ENCODE data around the gene MRPS18A. TPM values are rescaled to one million over a fixed set of nuclear protein-coding genes. Genes with fewer than 3 reads are reported as not detected.
A peak's percentile ranks its signal among the peaks of the same experiment; 100 is the strongest.

Gene MRPS18A
- total and polyA plus RNA-seq, 2 of the 8 experiments (the other 6 are each of a cell fraction or from before 2014, with no cell fraction given) = 48.3 to 121 TPM

- Histone ChIP-seq H3K23ac (ENCODE audit: insufficient read length) (no peak overlapping the region), H2BK15ac (ENCODE audit: low read length) (peak overlapping the region; percentile 72; the same call in 1 of the 2 replicates), H4K20me1 (replicated peaks in 1 of 2; ENCODE audit: control insufficient read depth in 1 of 2, insufficient read depth in 2 of 2, low read length in 2 of 2) (peaks cover 0 to 3% of the 10 kb centered on the region in 2 experiments), H3K9ac (replicated peaks in 1 of 4; ENCODE audit: extremely low read depth in 1 of 4, low read depth in 3 of 4, low read length in 3 of 4) (no peak overlapping the region; a peak in 1 of 7 replicates), H3K27ac (ENCODE audit: low read depth, low read length) (no peak overlapping the region), H2BK120ac (replicated peaks; ENCODE audit: low read depth, low read length) (peak overlapping the region; percentile 22), H3K23me2 (ENCODE audit: low read depth, low read length) (peaks cover 3% of the 10 kb centered on the region; the same call in 1 of the 2 replicates), H3K4me2 (ENCODE audit: insufficient read depth in 1 of 2, low read depth in 2 of 2, low read length in 2 of 2) (peak overlapping the region; percentile 67 to 95), H3K4me3 (ENCODE audit: extremely low read depth in 1 of 4, insufficient read depth in 2 of 4, low read depth in 3 of 4, low read length in 4 of 4) (peak overlapping the region; percentile 44 to 69 (median 52); a peak in 6 of 8 replicates), H3K56ac (replicated peaks; ENCODE audit: insufficient read length, low read depth, low read length) (peak overlapping the region; percentile 59), H4K8ac (ENCODE audit: extremely low read depth, insufficient read depth, low read length) (peak overlapping the region; percentile 83; the same call in 1 of the 2 replicates), H3K79me2 (ENCODE audit: control insufficient read depth in 1 of 2, insufficient read depth in 2 of 2, low read length in 2 of 2) (0 out of 4 replicates have a peak, but pooled peaks cover 0 to under 1% of the 10 kb centered on the region in 2 experiments), H4K91ac (replicated peaks; ENCODE audit: insufficient read length, low read length) (peak overlapping the region; percentile 65), H2BK12ac (ENCODE audit: low read depth, low read length) (no peak overlapping the region; the same call in 1 of the 2 replicates), H2AFZ (ENCODE audit: low read length) (peak overlapping the region; percentile 95), H2BK5ac (ENCODE audit: low read depth, low read length) (peak overlapping the region; percentile 78; the same call in 1 of the 2 replicates), H3K14ac (ENCODE audit: insufficient read length) (no peak overlapping the region), H2BK20ac (ENCODE audit: low read length) (no peak overlapping the region), H4K5ac (ENCODE audit: insufficient read length, low read depth, low read length) (peak overlapping the region; percentile 89), H3K36me3 (ENCODE audit: control insufficient read depth in 2 of 4, insufficient read depth in 4 of 4, low read length in 3 of 4) (peaks cover under 1 to 9% (median 6%) of the 10 kb centered on the region in 4 experiments; a peak in 7 of 8 replicates), H3K27me3 (replicated peaks in 1 of 4; ENCODE audit: control insufficient read depth in 3 of 4, extremely low read depth in 1 of 4, insufficient read depth in 3 of 4, low read length in 3 of 4) (no peaks in the 10 kb centered on the region), H3K4me1 (replicated peaks in 1 of 4; ENCODE audit: control insufficient read depth in 3 of 4, insufficient read depth in 4 of 4, low read length in 3 of 4) (no peaks in the 10 kb centered on the region; a peak in 1 of 7 replicates), H3K9me3 (ENCODE audit: insufficient read depth in 2 of 2, low read depth in 1 of 2, low read length in 1 of 2) (no peaks in the 10 kb centered on the region), H3K18ac (ENCODE audit: extremely low read depth, low read length) (no peak overlapping the region; the same call in 1 of the 2 replicates), H3K4ac (replicated peaks; ENCODE audit: insufficient read length, low read depth, low read length) (peak overlapping the region; percentile 99), H3K79me1 (ENCODE audit: low read depth, low read length) (no peaks in the 10 kb centered on the region), H2AK5ac (ENCODE audit: low read depth, low read length) (no peak overlapping the region)
- CTCF ChIA-PET (ENCODE audit: partially characterized antibody) = interaction anchor here (0.6 to 4.5 kb wide), 12 partner anchors 9 to 433 kb away, joined by 3 to 35 read pairs (median 4); partner anchors contain the start of gene MRPS18A
- FAIRE-seq (peak; percentile 13), DNase-seq (ENCODE audit: low read depth in 1 of 2, low spot score in 2 of 2) (no peak)
- 16% methylated on average over 8 of the region's 9 CpGs; no CpG with 5 or more reads in 1 of the 2 experiments for WGBS, 2 experiments (ENCODE audit: extremely low coverage in 1 of 2, insufficient coverage in 1 of 2, insufficient read length in 1 of 2, insufficient replicate concordance in 2 of 2, low coverage in 1 of 2, low lambda C conversion rate in 2 of 2, missing lambda C conversion rate in 1 of 2)
- TF ChIP-seq MAFK (IDR thresholded peaks at IDR 0.05; ENCODE audit: low read depth, low read length) (no peak), GABPA (IDR thresholded peaks at IDR 0.05; ENCODE audit: borderline replicate concordance, insufficient read depth, low read length) (no peak), SP1 (IDR thresholded peaks at IDR 0.05; ENCODE audit: low read depth, low read length) (no peak; the same call in 1 of the 2 replicates), EGR1 (IDR thresholded peaks at IDR 0.05; ENCODE audit: borderline replicate concordance, low read depth, low read length) (no peak), RNF2 (IDR thresholded peaks at IDR 0.05; ENCODE audit: borderline replicate concordance, low read depth, low read length, missing control alignments, poor library complexity, severe bottlenecking) (no peak), JUN (IDR thresholded peaks at IDR 0.05; ENCODE audit: low read depth, low read length) (no peak), KDM4A (IDR thresholded peaks at IDR 0.05; ENCODE audit: low read depth, low read length, severe bottlenecking) (peak; percentile 22), TAF1 (IDR thresholded peaks at IDR 0.05; ENCODE audit: low read depth, low read length) (peak; percentile 36; the same call in 1 of the 2 replicates), YY1 (IDR thresholded peaks at IDR 0.05; ENCODE audit: low read depth, low read length) (no peak)
- POLR2A ChIA-PET (ENCODE audit: partially characterized antibody) = interaction anchor here (0.8 to 8.9 kb wide), 11 partner anchors 10 to 433 kb away, joined by 3 to 79 read pairs (median 5); partner anchors contain the start of genes GTPBP2, MAD2L1BP and VEGFA
Observed at GRCh38 chr6:43645613-43645964, 42.0 kb downstream of the MRPS18A start.

Data from H1 (cell line).